Measurements from ENCODE around the gene FAM89B.

DNA sequence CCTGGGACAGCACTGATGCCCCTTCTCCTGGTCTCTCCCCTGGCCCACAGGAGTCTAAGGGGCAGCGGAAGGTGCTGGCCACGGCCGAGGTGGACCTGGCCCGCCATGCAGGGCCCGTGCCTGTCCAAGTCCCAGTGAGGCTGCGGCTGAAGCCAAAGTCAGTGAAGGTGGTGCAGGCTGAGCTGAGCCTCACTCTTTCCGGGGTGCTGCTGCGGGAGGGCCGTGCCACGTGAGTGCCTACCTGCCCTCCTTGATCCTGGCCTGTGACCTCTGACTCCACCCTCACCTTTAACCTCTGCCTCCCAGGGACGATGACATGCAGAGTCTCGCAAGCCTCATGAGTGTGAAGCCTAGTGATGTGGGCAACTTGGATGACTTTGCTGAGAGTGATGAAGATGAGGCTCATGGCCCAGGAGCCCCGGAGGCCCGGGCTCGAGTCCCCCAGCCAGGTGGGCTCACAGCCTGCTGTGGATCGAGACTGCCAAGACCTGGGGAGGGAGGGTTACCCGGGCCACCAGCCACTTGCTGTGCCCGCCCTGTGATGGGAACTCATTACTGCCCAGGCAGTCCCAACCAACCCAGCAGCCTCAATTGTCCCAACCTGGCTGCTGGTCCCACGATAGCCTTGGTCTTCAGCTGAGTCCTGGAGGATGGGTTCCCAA is 7.8 kb downstream of the FAM89B start:
- TF ChIP-seq, protein P1, sequence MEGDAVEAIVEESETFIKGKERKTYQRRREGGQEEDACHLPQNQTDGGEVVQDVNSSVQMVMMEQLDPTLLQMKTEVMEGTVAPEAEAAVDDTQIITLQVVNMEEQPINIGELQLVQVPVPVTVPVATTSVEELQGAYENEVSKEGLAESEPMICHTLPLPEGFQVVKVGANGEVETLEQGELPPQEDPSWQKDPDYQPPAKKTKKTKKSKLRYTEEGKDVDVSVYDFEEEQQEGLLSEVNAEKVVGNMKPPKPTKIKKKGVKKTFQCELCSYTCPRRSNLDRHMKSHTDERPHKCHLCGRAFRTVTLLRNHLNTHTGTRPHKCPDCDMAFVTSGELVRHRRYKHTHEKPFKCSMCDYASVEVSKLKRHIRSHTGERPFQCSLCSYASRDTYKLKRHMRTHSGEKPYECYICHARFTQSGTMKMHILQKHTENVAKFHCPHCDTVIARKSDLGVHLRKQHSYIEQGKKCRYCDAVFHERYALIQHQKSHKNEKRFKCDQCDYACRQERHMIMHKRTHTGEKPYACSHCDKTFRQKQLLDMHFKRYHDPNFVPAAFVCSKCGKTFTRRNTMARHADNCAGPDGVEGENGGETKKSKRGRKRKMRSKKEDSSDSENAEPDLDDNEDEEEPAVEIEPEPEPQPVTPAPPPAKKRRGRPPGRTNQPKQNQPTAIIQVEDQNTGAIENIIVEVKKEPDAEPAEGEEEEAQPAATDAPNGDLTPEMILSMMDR (IDR thresholded peaks at IDR 0.05) = no peak
- TF ChIP-seq POLR2A (IDR thresholded peaks at IDR 0.05) = no peak
